GM12801 (cell line): ENCODE data around the gene XXYLT1.

Source experiments
- CTCF ChIP-seq: IDR thresholded peaks from one replicate; pipeline ENCODE4 v1.5.1; 2011; ENCODE audit warnings: control low read depth; ENCODE audit not compliant: insufficient read length; ENCODE audit errors: extremely low read depth

XXYLT1 gene

GRCh38 chr3:195159117-195159813, 111.7 kb downstream of the XXYLT1 start:
- TF ChIP-seq CTCF = no peak

- TF ChIP-seq CTCF = no peak
Measured at GRCh38 chr3:195156286-195156890, 114.6 kb downstream of the XXYLT1 start.

- no peak for TF ChIP-seq CTCF
Measured at GRCh38 chr3:195155570-195156241, 115.3 kb downstream of the XXYLT1 start.

- TF ChIP-seq CTCF = no peak
Measured at GRCh38 chr3:195154793-195155535, 116.0 kb downstream of the XXYLT1 start.

GRCh38 chr3:195154111-195154791, 116.7 kb downstream of the XXYLT1 start:
- no peak for TF ChIP-seq CTCF

GRCh38 chr3:195153653-195154052, 117.3 kb downstream of the XXYLT1 start:
- TF ChIP-seq CTCF = no peak
